GM21526 (cell line): ENCODE results near the gene RTTN.

ENCODE experiments used
- ATAC-seq: cut with Tn5 transposase; IDR thresholded peaks from one replicate; pipeline ENCODE4 v1.9.1; 2021; ENCODE audit warnings: moderate library complexity; ENCODE audit not compliant: unreplicated experiment, low FRiP score

Gene RTTN

DNA sequence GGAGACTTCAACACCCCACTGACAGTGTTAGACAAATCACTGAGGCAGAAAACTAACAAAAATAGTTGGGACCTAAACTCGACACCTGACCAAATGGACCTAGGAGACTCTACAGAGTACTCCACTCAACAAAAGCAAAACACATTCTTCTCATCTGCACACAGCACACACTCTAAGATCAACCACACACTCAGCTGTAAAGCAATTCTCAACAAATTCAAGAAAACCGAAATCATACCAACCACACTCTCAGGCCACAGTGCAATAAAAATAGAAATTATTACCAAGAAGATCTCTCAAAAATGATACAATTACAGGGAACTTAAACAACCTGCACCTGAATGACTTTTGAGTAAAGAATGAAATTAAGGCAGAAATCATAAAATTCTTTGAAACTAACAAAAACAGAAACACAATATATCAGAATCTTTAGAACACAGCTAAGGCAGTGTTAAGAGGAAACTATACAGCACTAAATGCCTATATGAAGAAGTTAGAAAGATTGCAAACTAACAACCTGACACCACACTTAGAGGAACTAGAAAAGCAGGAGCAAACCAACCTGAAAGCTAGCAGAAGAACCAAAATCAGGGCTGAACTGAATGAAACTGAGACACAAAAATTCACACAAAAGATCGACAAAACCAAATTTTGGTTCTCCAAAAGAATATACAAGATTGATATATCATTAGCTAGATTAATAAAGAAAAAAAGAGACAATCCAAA is 46.3 kb downstream of the RTTN start:
- ATAC-seq: peak; percentile 94

GRCh38 chr18:70156886-70157285 is 48.6 kb downstream of the RTTN start:
- no peak for ATAC-seq

DNA sequence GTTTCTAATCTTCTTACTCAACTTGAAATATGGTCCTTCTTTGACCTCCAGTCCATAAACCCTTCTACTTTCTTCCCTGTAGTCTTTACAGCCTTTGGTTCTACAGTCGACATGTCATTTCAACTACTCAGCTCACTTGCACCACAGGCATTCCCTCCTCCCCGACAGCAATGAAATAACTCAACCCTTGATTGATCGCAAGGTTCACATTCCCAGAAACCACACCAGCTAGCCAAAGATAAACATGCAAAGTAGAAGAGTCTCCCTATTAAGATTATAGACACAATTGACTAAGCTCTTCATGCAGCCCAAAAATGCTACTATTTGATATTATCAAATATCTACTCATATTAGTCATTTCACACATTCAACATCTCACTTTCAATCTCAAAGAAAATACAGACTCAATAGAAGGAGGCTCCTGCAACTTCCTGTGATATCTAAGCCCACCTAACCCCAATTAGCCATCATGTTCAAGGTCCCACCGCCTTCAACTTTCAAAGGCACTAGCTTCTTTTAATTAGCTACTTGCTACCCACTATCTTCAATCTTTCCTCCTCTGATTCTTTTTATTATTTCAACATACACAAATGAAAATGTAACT is 50.8 kb downstream of the RTTN start:
- ATAC-seq: no peak

DNA sequence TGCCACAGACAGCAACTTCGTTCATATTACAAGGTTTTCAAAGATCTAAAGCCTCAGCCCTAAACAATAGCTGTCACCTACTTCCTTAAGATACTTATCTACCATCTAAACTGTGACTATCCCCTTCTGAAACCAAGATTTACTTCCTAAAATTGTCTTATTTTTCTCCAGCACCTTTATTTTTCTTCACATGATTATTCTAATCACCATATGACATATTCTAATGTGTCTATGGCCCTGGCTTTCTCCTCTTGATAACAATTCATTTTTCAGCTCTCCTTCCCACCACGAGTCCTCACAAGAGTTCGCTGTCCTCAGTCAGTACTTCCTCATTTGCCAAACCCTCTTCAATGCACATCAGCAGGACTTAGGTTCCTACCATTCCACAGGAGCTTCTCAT is 53.9 kb downstream of the RTTN start:
- ATAC-seq: no peak

DNA sequence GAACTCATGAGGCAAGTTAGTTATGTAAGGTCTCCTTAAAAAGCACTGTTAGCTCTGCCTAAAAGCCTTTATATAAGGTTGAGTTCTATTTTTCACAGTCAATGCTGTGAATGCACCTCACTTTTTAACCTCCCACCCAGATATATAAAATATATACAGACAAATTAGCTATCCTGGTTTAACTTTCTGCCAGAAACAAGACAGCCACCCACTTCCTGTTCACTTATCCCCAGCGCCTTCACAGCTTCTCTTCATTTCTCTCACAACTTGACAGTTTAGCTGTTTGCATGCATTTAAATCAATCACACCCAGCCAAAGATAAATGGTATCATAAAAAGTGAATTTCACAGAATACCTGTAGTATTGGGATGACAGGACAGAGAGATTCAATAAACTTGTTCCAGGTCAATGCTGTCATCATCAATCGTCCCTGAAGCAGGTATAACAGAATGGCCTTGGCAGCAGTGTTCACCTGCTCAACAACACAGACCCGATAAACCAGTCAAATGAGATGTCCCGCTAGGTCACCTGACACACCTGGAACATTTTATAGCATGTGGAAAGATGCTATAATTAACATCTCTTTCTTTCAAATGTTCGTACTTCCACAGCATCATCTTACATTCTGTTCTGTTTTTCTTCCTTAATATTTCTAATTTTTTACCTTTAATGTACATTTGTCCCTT is 55.7 kb downstream of the RTTN start:
- no peak for ATAC-seq

DNA sequence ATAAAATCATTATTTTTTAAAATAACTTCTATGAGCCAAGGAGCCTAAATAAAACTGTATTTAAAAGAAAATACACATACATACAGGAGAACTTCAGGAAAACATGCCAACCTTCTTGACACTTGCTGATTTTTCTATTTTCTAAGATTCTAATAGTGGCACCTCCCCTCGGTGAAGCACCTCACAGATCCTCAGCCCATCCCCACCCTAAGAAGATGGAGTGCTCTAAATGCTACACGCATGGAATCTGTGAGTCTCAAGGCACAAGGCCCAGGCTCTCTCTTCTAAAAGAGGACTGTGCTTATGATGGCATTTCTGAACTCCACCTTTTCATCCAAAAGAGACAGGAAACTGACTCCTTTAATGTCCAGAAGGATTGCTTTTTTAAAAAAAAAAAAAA is 56.3 kb downstream of the RTTN start:
- no peak for ATAC-seq

GRCh38 chr18:70148039-70148938 is 57.2 kb downstream of the RTTN start:
- no peak for ATAC-seq

DNA sequence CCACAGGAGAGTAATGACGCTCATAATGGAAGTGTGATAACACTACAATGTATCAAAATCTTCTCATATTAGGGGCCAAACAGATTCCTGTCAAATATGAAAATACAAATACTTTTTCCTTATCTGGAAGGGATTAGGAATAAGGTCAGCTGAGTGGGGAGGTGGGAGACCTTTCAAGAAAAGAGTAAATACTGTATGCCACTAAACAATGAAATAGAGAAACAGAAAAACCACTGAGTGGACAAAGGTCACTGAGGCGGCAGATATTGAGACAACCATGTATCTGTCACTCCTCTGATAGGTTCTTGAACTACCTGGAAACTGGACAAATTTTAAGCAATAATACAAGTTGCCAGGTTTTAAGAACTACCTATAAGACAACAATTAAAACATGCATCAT is 59.3 kb downstream of the RTTN start:
- no peak for ATAC-seq

DNA sequence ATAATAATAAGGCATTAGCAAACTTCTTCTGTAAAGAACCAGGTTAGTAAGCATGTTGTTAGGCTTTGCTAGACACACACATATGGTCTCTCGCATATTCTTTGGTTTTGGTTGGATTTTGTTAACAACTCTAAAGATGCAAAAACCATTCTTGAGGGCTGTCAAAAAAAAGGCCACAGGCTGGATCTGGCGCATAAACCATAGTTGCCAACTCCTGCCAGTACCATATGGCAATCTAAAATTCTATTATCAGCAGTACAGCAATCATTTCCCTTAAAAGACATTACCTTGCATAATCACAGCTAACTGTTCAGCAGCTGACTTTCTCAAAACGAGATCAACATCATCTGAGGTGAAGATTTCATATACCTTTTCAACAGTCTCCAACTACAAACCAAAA is 63.5 kb downstream of the RTTN start:
- no peak for ATAC-seq

DNA sequence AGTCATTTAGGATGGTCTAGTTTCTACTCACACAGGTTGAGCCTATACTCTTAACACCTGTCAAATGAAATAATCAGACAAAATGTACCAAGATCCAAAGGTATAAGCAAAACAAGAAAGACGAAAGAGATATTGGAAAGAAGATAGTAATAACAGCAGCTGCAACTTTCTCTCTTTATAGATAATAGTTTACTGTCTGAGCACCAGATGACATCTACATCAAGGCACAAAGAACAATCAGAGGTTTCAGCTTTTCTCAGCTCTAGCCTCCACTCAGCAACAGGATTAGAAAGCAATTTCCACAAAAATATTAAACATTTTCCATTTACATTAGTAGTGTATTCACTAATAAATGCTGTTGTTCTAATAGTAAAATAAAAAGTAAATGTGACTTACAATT is 66.3 kb downstream of the RTTN start:
- ATAC-seq: no peak

GRCh38 chr18:70135604-70136003 is 69.9 kb downstream of the RTTN start:
- no peak for ATAC-seq

DNA sequence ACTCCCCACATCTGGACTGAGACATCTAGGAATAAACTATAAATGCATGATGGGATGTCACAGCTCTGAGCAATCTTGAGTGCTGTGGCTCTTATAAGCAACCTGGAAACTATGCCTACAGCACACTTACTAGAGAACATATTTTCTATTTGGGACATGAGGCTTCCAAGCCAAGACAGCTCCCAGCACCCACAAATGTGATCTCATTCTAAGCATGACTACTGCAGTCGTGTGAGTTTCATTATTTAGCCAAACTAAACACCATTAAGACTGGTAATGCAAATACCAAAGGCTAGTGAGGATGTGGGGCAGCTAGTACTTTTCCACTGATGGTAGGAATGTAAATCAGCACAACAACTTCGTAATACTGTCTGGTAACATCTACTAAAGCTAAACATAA is 72.5 kb downstream of the RTTN start:
- no peak for ATAC-seq

DNA sequence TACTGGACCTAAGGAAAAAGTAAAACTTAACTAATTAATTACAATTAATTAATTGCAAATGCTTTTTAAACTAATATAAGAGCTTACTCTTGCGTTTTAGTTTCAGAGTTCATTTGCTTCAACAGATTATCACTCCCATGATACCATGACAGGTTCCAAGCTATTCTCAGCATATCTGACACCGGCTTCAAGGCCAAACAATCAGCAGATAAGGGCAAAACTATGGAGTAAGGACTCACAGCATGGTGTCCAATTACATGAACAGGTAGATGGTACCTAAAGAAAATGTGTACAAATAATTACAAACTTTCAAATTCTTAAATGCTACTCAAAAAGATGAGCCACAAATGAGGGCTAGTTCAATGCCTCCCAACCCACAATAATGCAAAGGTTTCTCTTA is 77.2 kb downstream of the RTTN start:
- no peak for ATAC-seq

GRCh38 chr18:70127359-70127758 is 78.1 kb downstream of the RTTN start:
- no peak for ATAC-seq

GRCh38 chr18:70126832-70127231 is 78.7 kb downstream of the RTTN start:
- no peak for ATAC-seq

- ATAC-seq: no peak
Measured at GRCh38 chr18:70124139-70124538, 81.3 kb downstream of the RTTN start.

GRCh38 chr18:70121842-70122241 is 83.6 kb downstream of the RTTN start:
- ATAC-seq: no peak

- ATAC-seq: no peak
Measured at GRCh38 chr18:70116949-70117348, 88.5 kb downstream of the RTTN start.

DNA sequence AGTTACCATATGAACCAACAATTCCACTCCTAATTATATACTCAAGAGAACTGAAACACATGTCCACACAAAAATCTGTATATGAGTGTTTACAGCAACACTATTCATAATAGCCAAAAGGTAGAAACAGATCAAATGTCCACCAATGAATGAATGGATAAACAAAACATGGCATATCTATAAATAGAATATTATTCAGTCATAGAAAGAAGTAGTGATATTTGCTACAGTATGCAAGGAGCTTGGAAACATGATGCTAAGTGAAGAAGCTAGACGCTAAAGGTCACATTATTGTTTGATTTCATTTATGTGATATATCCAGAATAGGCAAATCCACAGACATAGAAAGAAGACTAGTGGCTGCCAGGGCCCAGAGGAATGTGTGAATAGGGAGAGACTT is 92.0 kb downstream of the RTTN start:
- no peak for ATAC-seq

GRCh38 chr18:70110678-70111077 is 94.8 kb downstream of the RTTN start:
- no peak for ATAC-seq

- ATAC-seq: no peak
Measured at GRCh38 chr18:70107091-70107490, 98.4 kb downstream of the RTTN start.
